SU-DHL-6 (cell line): ENCODE data around the gene KRTAP4-9.

Experiments used
- EZH2phosphoT487 ChIP-seq: fragments of 200-600 bp; sonication (generic), shearing (Covaris generic); conservative IDR thresholded peaks from 2 replicates; pipeline ENCODE4 v1.6.1; 2018; ENCODE audit warnings: mild to moderate bottlenecking, antibody characterized with exemption, low read length, moderate library complexity, mixed read lengths
- TF ChIP-seq, protein P1 (sequence below): fragments of 200-600 bp; sonication (generic); IDR thresholded peaks from one replicate; pipeline ENCODE4 v1.5.1; 2017; ENCODE audit warnings: antibody characterized with exemption, mild to moderate bottlenecking, low read length, moderate library complexity; ENCODE audit not compliant: insufficient read depth, poor library complexity, severe bottlenecking

DNA sequence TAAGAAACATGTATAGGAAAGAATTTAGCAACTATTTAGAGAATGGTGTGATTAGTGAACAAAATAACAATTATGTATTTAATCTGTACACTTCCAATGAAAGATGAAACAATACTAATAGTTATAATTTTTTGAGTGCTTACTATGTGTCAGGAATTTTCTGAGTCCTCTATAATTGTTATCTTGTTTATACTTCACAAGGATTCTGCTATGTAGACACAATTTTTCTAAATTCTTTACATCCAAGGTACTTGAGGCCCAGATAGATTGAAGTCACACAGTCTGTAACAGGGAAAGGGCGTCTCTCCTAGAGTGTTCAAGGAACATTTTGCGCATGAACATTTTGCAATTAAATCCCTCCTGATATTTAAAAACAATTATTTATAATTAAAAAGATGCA lies 19.9 kb downstream of the KRTAP4-9 start:
- TF ChIP-seq, protein P1, sequence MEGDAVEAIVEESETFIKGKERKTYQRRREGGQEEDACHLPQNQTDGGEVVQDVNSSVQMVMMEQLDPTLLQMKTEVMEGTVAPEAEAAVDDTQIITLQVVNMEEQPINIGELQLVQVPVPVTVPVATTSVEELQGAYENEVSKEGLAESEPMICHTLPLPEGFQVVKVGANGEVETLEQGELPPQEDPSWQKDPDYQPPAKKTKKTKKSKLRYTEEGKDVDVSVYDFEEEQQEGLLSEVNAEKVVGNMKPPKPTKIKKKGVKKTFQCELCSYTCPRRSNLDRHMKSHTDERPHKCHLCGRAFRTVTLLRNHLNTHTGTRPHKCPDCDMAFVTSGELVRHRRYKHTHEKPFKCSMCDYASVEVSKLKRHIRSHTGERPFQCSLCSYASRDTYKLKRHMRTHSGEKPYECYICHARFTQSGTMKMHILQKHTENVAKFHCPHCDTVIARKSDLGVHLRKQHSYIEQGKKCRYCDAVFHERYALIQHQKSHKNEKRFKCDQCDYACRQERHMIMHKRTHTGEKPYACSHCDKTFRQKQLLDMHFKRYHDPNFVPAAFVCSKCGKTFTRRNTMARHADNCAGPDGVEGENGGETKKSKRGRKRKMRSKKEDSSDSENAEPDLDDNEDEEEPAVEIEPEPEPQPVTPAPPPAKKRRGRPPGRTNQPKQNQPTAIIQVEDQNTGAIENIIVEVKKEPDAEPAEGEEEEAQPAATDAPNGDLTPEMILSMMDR, result no peak
- TF ChIP-seq EZH2phosphoT487, result no peak
